Adrenal gland (tissue), 12 donors: ENCODE measurements around the gene SCNN1G. TPM values are rescaled to one million over a fixed set of nuclear protein-coding genes. Genes with fewer than 3 reads are reported as not detected.

Source experiments
- DNase-seq, 7 donors: peaks; one replicate each; pipeline ENCODE4 v3.0.0-alpha.2; 2019 to 2020
- H3K27ac ChIP-seq, 5 donors: fragments of 200-600 bp; sonication (generic) in 4 of 5; 1 replicate in 3 of 5; 2 replicates in 2 of 5; pipeline versions ENCODE4 v1.5.1 to v1.8.0; 2016 to 2020; ENCODE audit warnings: mild to moderate bottlenecking in 1 of 5
- H3K27me3 ChIP-seq: fragments of 200-600 bp; 2 replicates; pipeline ENCODE4 v1.8.0; 2021
- H3K36me3 ChIP-seq, 2 donors: fragments of 200-600 bp; replicated peaks in 1 of 2; 1 replicate in 1 of 2; 2 replicates in 1 of 2; pipeline versions ENCODE4 v1.5.1 to v1.8.0; 2018 to 2022
- H3K4me1 ChIP-seq, 2 donors: fragments of 200-600 bp; replicated peaks in 1 of 2; 1 replicate in 1 of 2; 2 replicates in 1 of 2; pipeline versions ENCODE4 v1.5.1 to v1.8.0; 2018 to 2021
- H3K4me3 ChIP-seq, 4 donors: fragments of 200-600 bp; sonication (generic) in 3 of 4; one replicate each; pipeline ENCODE4 v1.5.1; 2016 to 2018
- H3K9me3 ChIP-seq, 3 donors: fragments of 200-600 bp; sonication (generic) in 1 of 3; replicated peaks in 1 of 3; 1 replicate in 2 of 3; 2 replicates in 1 of 3; pipeline versions ENCODE4 v1.5.1 to v1.8.0; 2016 to 2021
- CTCF ChIP-seq, 6 experiments: fragments of 450-650 bp in 4 of 6; fragments of 200-600 bp in 2 of 6; sonication (generic) in 1 of 6; IDR thresholded peaks; 1 replicate in 5 of 6; 2 replicates in 1 of 6; pipeline versions ENCODE4 v1.5.1 to v1.8.0; 2016 to 2021; ENCODE audit warnings: antibody characterized with exemption in 6 of 6, mild to moderate bottlenecking in 2 of 6, moderate library complexity in 1 of 6
- POLR2A ChIP-seq, 2 donors: fragments of 450-650 bp; IDR thresholded peaks; one replicate each; pipeline ENCODE4 v1.6.1; 2017; ENCODE audit warnings: antibody characterized with exemption in 2 of 2, mild to moderate bottlenecking in 2 of 2, moderate library complexity in 1 of 2
- whole genome bisulfite sequencing, 4 donors: extraction: QIAGEN DNeasy Blood & Tissue Kit in 2 of 4; methylation state at CpG; one replicate each; pipeline versions ENCODE4 v1.1.5 to v1.1.7; 2013 to 2017; 5-methylcytosine and 5-hydroxymethylcytosine counted together
- intact Hi-C, 2 donors: fragments of 100-400 bp; cut with DNase I; formaldehyde crosslinking; loops; one replicate each; pipeline versions ENCODE4 v1.14.1 to v1.15.0; 2022 to 2023
- polyA plus RNA-seq, 3 donors: library from polyadenylated mRNA; stranded (reverse); fragments of 200-250 nt in 2 of 3; fragments of 350-450 nt in 1 of 3; fragmentation: Illumina TruSeq in 1 of 3; extraction: RNeasy Lipid Tissue Mini Kit (QIAGEN cat#74804) in 1 of 3; gene quantifications; one replicate each; pipeline ENCODE4 v1.2.3, GENCODE V29; 2013 to 2014
- total RNA-seq, 9 donors: library from RNA; depleted of rRNA in 4 of 9; stranded (reverse); fragments of >200 nt in 4 of 9; fragments of 120-200 nt in 1 of 9; fragmentation: NEBNext Ultra II Directional in 1 of 9; extraction: Animal tissue kit (Norgen Biotek cat#: 25700) in 1 of 9; gene quantifications; one replicate each; pipeline versions ENCODE4 v1.1.0 to v1.2.4, GENCODE V29; 2013 to 2023
- donor health status: healthy with polysubstance abuse.
- donor health status: Bipolar disorder and iron deficiency.
- donor health status: DM: yes; HTN: yes; CAD: no.
- donor health status: DM: no; HTN: no; CAD: no.
- donor health status: DM: no; HTN: no; CAD: no.
- donor health status: DM: yes; HTN: yes; CAD: no.

SCNN1G gene
- total and polyA plus RNA-seq, 12 donors = 0.07 to 0.11 (median 0.08) TPM; not detected in 9

GRCh38 chr16:23148513-23149266, 33.9 kb upstream of the SCNN1G start:
- peak overlapping the region in 3 of 5 donors; percentile 64 to 91 (median 67) for H3K27ac ChIP-seq
- no peaks in the 10 kb centered on the region for H3K9me3 ChIP-seq
- 0 to 1% (median 0%) methylated on average over 13 to 103 of the region's 103 CpGs for WGBS, 4 donors
- intact Hi-C loops = loop anchor here in 1 of 2 donors (10.0 kb wide), 1 partner anchor 64 kb away; no protein-coding TSS in a partner anchor
- no peaks in the 10 kb centered on the region for H3K27me3 ChIP-seq
- no peak for TF ChIP-seq CTCF (IDR thresholded peaks at IDR 0.05)
- TF ChIP-seq POLR2A (IDR thresholded peaks at IDR 0.05) = no peak
- no peaks in the 10 kb centered on the region for H3K36me3 ChIP-seq
- peaks cover 15 to 31% of the 10 kb centered on the region in 2 donors for H3K4me1 ChIP-seq
- H3K4me3 ChIP-seq = peak overlapping the region; percentile 20 to 89 (median 55)
- peak; percentile 74 to 87 (median 78) for DNase-seq

- Histone ChIP-seq H3K36me3 (no peaks in the 10 kb centered on the region), H3K4me3 (peak within 1 kb of the TSS; percentile 20 to 89 (median 55)), H3K27ac (peak within 1 kb of the TSS in 3 of 5 donors; percentile 64 to 91 (median 67)), H3K27me3 (no peaks in the 10 kb centered on the region), H3K9me3 (no peaks in the 10 kb centered on the region), H3K4me1 (peaks cover 15 to 28% of the 10 kb centered on the region in 2 donors)
- intact Hi-C loops = loop anchor here in 1 of 2 donors (10.0 kb wide), 1 partner anchor 65 kb away; no protein-coding TSS in a partner anchor
- 0 to 2% (median 1%) methylated on average over 8 to 75 of the region's 75 CpGs for WGBS, 4 donors
- peak; percentile 95 to 98 (median 96) for DNase-seq
- TF ChIP-seq POLR2A (IDR thresholded peaks at IDR 0.05) (peak in 1 of 2 donors; percentile 33), CTCF (IDR thresholded peaks at IDR 0.05) (no peak)
These were observed 33.1 kb upstream of the SCNN1G start, which contains the start of gene USP31 for GRCh38 chr16:23149267-23149992. USP31 (minus strand) TSS chr16:23149452; CDS start chr16:23149270, 182 bp downstream.

GRCh38 chr16:23149993-23150364, 32.6 kb upstream of the SCNN1G start:
- H3K27ac ChIP-seq = peak overlapping the region in 1 of 5 donors; percentile 91
- intact Hi-C loops = loop anchor here (5.0 to 10.0 kb wide), 2 partner anchors 65 to 73 kb away; no protein-coding TSS in a partner anchor
- 38 to 45% (median 40%) methylated on average over 4 of the region's 4 CpGs for WGBS, 4 donors
- no peaks in the 10 kb centered on the region for H3K9me3 ChIP-seq
- DNase-seq = no peak
- H3K27me3 ChIP-seq = no peaks in the 10 kb centered on the region
- H3K4me1 ChIP-seq = peaks cover 15 to 26% of the 10 kb centered on the region in 2 donors
- H3K36me3 ChIP-seq = no peaks in the 10 kb centered on the region
- H3K4me3 ChIP-seq = peak overlapping the region in 2 of 4 donors; percentile 55 to 75
- TF ChIP-seq CTCF (IDR thresholded peaks at IDR 0.05) = no peak
- no peak for TF ChIP-seq POLR2A (IDR thresholded peaks at IDR 0.05)
